Measurements from ENCODE around the gene ERBB4. TPM values are rescaled to one million over a fixed set of nuclear protein-coding genes. Genes with fewer than 3 reads are reported as not detected.

Gene ERBB4
- total RNA-seq, 1 experiment from 2014 or later, result 0.04 TPM

DNA sequence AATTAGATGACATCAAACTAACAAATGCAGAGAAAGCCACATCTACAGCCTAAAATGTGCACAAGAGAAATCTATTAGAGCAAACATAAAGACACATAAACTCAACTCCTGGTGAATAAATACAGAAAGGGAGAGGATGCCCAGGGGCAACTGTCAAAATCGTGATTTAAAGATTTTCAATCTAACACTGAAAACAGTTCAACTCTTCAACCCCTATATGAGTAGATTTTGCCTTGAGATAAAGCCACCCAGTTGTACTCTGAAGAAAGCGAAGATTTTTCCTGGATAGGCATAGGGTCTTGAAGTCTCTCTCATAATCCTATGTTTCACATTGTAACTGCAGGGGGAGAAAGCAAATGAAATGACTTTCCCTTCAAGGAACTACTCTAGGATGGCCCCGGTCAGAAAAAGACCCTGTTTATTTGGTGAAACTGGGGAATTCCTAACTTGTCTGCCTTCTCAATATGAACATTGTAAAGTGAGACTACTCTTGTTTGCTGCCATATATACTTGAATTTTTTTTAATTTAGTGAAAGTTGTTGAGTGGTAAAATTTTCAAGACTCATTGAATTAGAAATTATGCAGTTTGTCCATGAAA is 226.7 kb downstream of the ERBB4 start:
- Histone ChIP-seq H3K79me1 (ENCODE audit: insufficient read depth, low read depth, low read length, poor library complexity, severe bottlenecking) (no peaks in the 10 kb centered on the region), H3K27ac (ENCODE audit: insufficient read length, low read depth, low read length) (no peak overlapping the region), H3K9me3 (ENCODE audit: control insufficient read depth, low read depth, low read length) (no peaks in the 10 kb centered on the region), H2AK5ac (ENCODE audit: insufficient read length, low read length) (no peak overlapping the region), H4K91ac (ENCODE audit: insufficient read length, low read depth, low read length) (no peak overlapping the region), H3K4me2 (ENCODE audit: insufficient read depth, insufficient read length, low read length) (no peak overlapping the region), H3K4ac (ENCODE audit: low read depth, low read length) (no peak overlapping the region), H4K5ac (ENCODE audit: insufficient read length, low read depth, low read length) (no peak overlapping the region), H2BK20ac (ENCODE audit: low read depth, low read length, poor library complexity, severe bottlenecking) (no peak overlapping the region), H2BK5ac (ENCODE audit: insufficient read length, low read length) (no peak overlapping the region), H3K14ac (ENCODE audit: insufficient read depth, low read length) (no peak overlapping the region), H3K18ac (ENCODE audit: insufficient read length, low read depth, low read length) (no peak overlapping the region), H2BK15ac (ENCODE audit: low read depth, low read length) (no peak overlapping the region), H2BK12ac (ENCODE audit: insufficient read length, low read depth, low read length) (no peak overlapping the region), H2AFZ (ENCODE audit: low read length) (no peak overlapping the region), H3K27me3 (ENCODE audit: insufficient read depth, low read length) (no peaks in the 10 kb centered on the region), H3K23me2 (ENCODE audit: insufficient read length, low read depth, low read length, poor library complexity, severe bottlenecking) (no peaks in the 10 kb centered on the region), H3K79me2 (ENCODE audit: insufficient read depth, low read length) (no peaks in the 10 kb centered on the region), H3K56ac (ENCODE audit: insufficient read length, low read depth, low read length) (no peak overlapping the region), H3T11ph (ENCODE audit: low read length) (no peak overlapping the region), H3K4me1 (ENCODE audit: insufficient read depth, low read length) (no peaks in the 10 kb centered on the region), H4K8ac (replicated peaks; ENCODE audit: insufficient read length, low read depth, low read length) (no peak overlapping the region), H3K9ac (ENCODE audit: extremely low read depth, insufficient read length, low read length) (no peak overlapping the region), H2BK120ac (ENCODE audit: low read depth, low read length, poor library complexity, severe bottlenecking) (no peak overlapping the region), H3K23ac (ENCODE audit: insufficient read length, low read depth, low read length) (no peak overlapping the region), H4K20me1 (ENCODE audit: control insufficient read depth, insufficient read depth, insufficient read length) (no peaks in the 10 kb centered on the region)
- Mint-ChIP-seq H3K4me3 (no peak overlapping the region), H3K4me1 (no peaks in the 10 kb centered on the region), H3K9me3 (no peaks in the 10 kb centered on the region), H3K27ac (no peak overlapping the region), H3K36me3 (ENCODE audit: insufficient read depth in 1 of 3, low read depth in 3 of 3) (no peaks in the 10 kb centered on the region), H3K27me3 (ENCODE audit: low read depth) (no peaks in the 10 kb centered on the region; the same call in 1 of the 2 replicates)
- no CpG with 5 or more reads among the region's 3 CpGs for WGBS (ENCODE audit: extremely low coverage, insufficient read length, low lambda C conversion rate)
- no peak for TF ChIP-seq CTCF (conservative IDR thresholded peaks at IDR 0.05)
- no peak for DNase-seq

All from H9 (cell line).